Measurements from ENCODE around the gene HSD17B1. TPM values are rescaled to one million over a fixed set of nuclear protein-coding genes. Genes with fewer than 3 reads are reported as not detected.
A peak's percentile ranks its signal among the peaks of the same experiment; 100 is the strongest.

The HSD17B1 gene
- total RNA-seq, 2 experiments from 2014 or later, result 0.73 to 0.97 TPM

GRCh38 chr17:42518046-42518754 lies 34.5 kb upstream of the HSD17B1 start:
- CTCF ChIA-PET, result interaction anchor here (0.5 to 1.2 kb wide), 13 partner anchors 9 to 490 kb away, joined by 3 to 6 read pairs (median 3); partner anchors contain the start of gene CAVIN1
- Mint-ChIP-seq H3K4me3 (no peak overlapping the region), H3K4me1 (peaks cover 6% of the 10 kb centered on the region), H3K36me3 (ENCODE audit: low read depth) (no peaks in the 10 kb centered on the region), H3K27ac (no peak overlapping the region), H3K27me3 (peaks cover 4% of the 10 kb centered on the region), H3K9me3 (no peaks in the 10 kb centered on the region)
- POLR2A ChIA-PET, result interaction anchor here (0.7 kb wide), 1 partner anchor 96 kb away, joined by 3 read pairs; no protein-coding TSS in a partner anchor
- DNase-seq, result no peak

GRCh38 chr17:42518755-42519545 lies 33.8 kb upstream of the HSD17B1 start:
- H3K27me3 Mint-ChIP-seq, result peaks cover 4% of the 10 kb centered on the region
- peaks cover 6% of the 10 kb centered on the region for H3K4me1 Mint-ChIP-seq
- H3K4me3 Mint-ChIP-seq, result no peak overlapping the region
- no peak for DNase-seq
- ChIA-PET POLR2A (no interaction called here), CTCF (interaction anchor here (0.6 to 1.2 kb wide), 8 partner anchors 10 to 337 kb away, joined by 3 read pairs; no protein-coding TSS in a partner anchor)
- H3K9me3 Mint-ChIP-seq, result no peaks in the 10 kb centered on the region
- no peaks in the 10 kb centered on the region for H3K36me3 Mint-ChIP-seq (ENCODE audit: low read depth)
- H3K27ac Mint-ChIP-seq, result no peak overlapping the region

GRCh38 chr17:42519546-42520491 lies 32.9 kb upstream of the HSD17B1 start:
- ChIA-PET POLR2A (interaction anchor here (0.6 kb wide), 1 partner anchor 117 kb away, joined by 3 read pairs; no protein-coding TSS in a partner anchor), CTCF (interaction anchor here (0.6 to 2.0 kb wide), 15 partner anchors 8 to 338 kb away, joined by 3 to 7 read pairs (median 3); no protein-coding TSS in a partner anchor)
- H3K27ac Mint-ChIP-seq, result no peak overlapping the region
- no peaks in the 10 kb centered on the region for H3K36me3 Mint-ChIP-seq (ENCODE audit: low read depth)
- H3K27me3 Mint-ChIP-seq, result peaks cover 4% of the 10 kb centered on the region
- no peak overlapping the region for H3K4me3 Mint-ChIP-seq
- DNase-seq, result no peak
- peaks cover 7% of the 10 kb centered on the region for H3K4me1 Mint-ChIP-seq
- no peaks in the 10 kb centered on the region for H3K9me3 Mint-ChIP-seq

- H3K27me3 Mint-ChIP-seq, result peaks cover 7% of the 10 kb centered on the region
- peak; percentile 41 for DNase-seq
- H3K9me3 Mint-ChIP-seq, result no peaks in the 10 kb centered on the region
- ChIA-PET CTCF (interaction anchor here (0.6 to 2.0 kb wide), 8 partner anchors 9 to 224 kb away, joined by 3 to 7 read pairs (median 3); no protein-coding TSS in a partner anchor), POLR2A (no interaction called here)
- no peak overlapping the region for H3K27ac Mint-ChIP-seq
- no peaks in the 10 kb centered on the region for H3K36me3 Mint-ChIP-seq (ENCODE audit: low read depth)
- peaks cover 9% of the 10 kb centered on the region for H3K4me1 Mint-ChIP-seq
- no peak overlapping the region for H3K4me3 Mint-ChIP-seq
Observed at GRCh38 chr17:42520540-42520951, 32.2 kb upstream of the HSD17B1 start.

- Mint-ChIP-seq H3K27ac (no peak overlapping the region), H3K4me1 (peaks cover 9% of the 10 kb centered on the region), H3K36me3 (ENCODE audit: low read depth) (no peaks in the 10 kb centered on the region), H3K9me3 (no peaks in the 10 kb centered on the region), H3K4me3 (no peak overlapping the region), H3K27me3 (peaks cover 7% of the 10 kb centered on the region)
- DNase-seq, result no peak
- ChIA-PET POLR2A (no interaction called here), CTCF (interaction anchor here (0.7 to 2.0 kb wide), 5 partner anchors 9 to 207 kb away, joined by 3 to 7 read pairs (median 3); no protein-coding TSS in a partner anchor)
Observed at GRCh38 chr17:42521036-42521435, 31.7 kb upstream of the HSD17B1 start.

GRCh38 chr17:42521666-42522262 lies 31.0 kb upstream of the HSD17B1 start:
- Mint-ChIP-seq H3K27ac (no peak overlapping the region), H3K4me1 (peaks cover 9% of the 10 kb centered on the region), H3K36me3 (ENCODE audit: low read depth) (no peaks in the 10 kb centered on the region), H3K27me3 (peaks cover 7% of the 10 kb centered on the region), H3K9me3 (no peaks in the 10 kb centered on the region), H3K4me3 (no peak overlapping the region)
- CTCF ChIA-PET, result interaction anchor here (1.2 to 2.0 kb wide), 2 partner anchors 14 to 209 kb away, joined by 3 to 5 read pairs; no protein-coding TSS in a partner anchor
- DNase-seq, result no peak
- POLR2A ChIA-PET, result no interaction called here

- no peak overlapping the region for H3K4me3 Mint-ChIP-seq
- ChIA-PET CTCF (interaction anchor here (1.2 kb wide), 1 partner anchor 210 kb away, joined by 3 read pairs; no protein-coding TSS in a partner anchor), POLR2A (no interaction called here)
- DNase-seq, result no peak
- H3K36me3 Mint-ChIP-seq (ENCODE audit: low read depth), result no peaks in the 10 kb centered on the region
- peaks cover 7% of the 10 kb centered on the region for H3K27me3 Mint-ChIP-seq
- no peak overlapping the region for H3K27ac Mint-ChIP-seq
- H3K9me3 Mint-ChIP-seq, result no peaks in the 10 kb centered on the region
- H3K4me1 Mint-ChIP-seq, result peaks cover 9% of the 10 kb centered on the region
Observed at GRCh38 chr17:42522263-42522790, 30.4 kb upstream of the HSD17B1 start.

GRCh38 chr17:42522798-42523278 lies 29.9 kb upstream of the HSD17B1 start:
- Mint-ChIP-seq H3K4me1 (peaks cover 5% of the 10 kb centered on the region), H3K27me3 (peaks cover 7% of the 10 kb centered on the region), H3K9me3 (no peaks in the 10 kb centered on the region), H3K27ac (no peak overlapping the region), H3K4me3 (no peak overlapping the region), H3K36me3 (ENCODE audit: low read depth) (no peaks in the 10 kb centered on the region)
- ChIA-PET CTCF (interaction anchor here (0.6 to 1.2 kb wide), 2 partner anchors 10 to 210 kb away, joined by 3 read pairs; no protein-coding TSS in a partner anchor), POLR2A (no interaction called here)
- no peak for DNase-seq

GRCh38 chr17:42525221-42525620 lies 27.5 kb upstream of the HSD17B1 start:
- Mint-ChIP-seq H3K36me3 (ENCODE audit: low read depth) (no peaks in the 10 kb centered on the region), H3K27me3 (peaks cover 7% of the 10 kb centered on the region), H3K4me3 (no peak overlapping the region), H3K9me3 (no peaks in the 10 kb centered on the region), H3K4me1 (peaks cover 22% of the 10 kb centered on the region), H3K27ac (no peak overlapping the region)
- DNase-seq, result no peak
- CTCF ChIA-PET, result interaction anchor here (0.7 kb wide), 1 partner anchor 505 kb away, joined by 4 read pairs; the partner anchor contains the start of gene NKIRAS2
- POLR2A ChIA-PET, result no interaction called here

- H3K36me3 Mint-ChIP-seq (ENCODE audit: low read depth), result no peaks in the 10 kb centered on the region
- no peak overlapping the region for H3K27ac Mint-ChIP-seq
- H3K4me3 Mint-ChIP-seq, result no peak overlapping the region
- peaks cover 30% of the 10 kb centered on the region for H3K4me1 Mint-ChIP-seq
- no peaks in the 10 kb centered on the region for H3K9me3 Mint-ChIP-seq
- no peak for DNase-seq
- ChIA-PET POLR2A (no interaction called here), CTCF (interaction anchor here (1.0 to 1.8 kb wide), 2 partner anchors 10 to 98 kb away, joined by 3 to 11 read pairs; partner anchors contain the start of gene NAGLU)
- peaks cover 5% of the 10 kb centered on the region for H3K27me3 Mint-ChIP-seq
Observed at GRCh38 chr17:42526031-42526444, 26.7 kb upstream of the HSD17B1 start.

GRCh38 chr17:42527932-42528331 lies 24.8 kb upstream of the HSD17B1 start:
- no peak for DNase-seq
- no peaks in the 10 kb centered on the region for H3K9me3 Mint-ChIP-seq
- H3K36me3 Mint-ChIP-seq (ENCODE audit: low read depth), result no peaks in the 10 kb centered on the region
- no peak overlapping the region for H3K27ac Mint-ChIP-seq
- peaks cover 39% of the 10 kb centered on the region for H3K4me1 Mint-ChIP-seq
- H3K27me3 Mint-ChIP-seq, result peaks cover 3% of the 10 kb centered on the region
- CTCF ChIA-PET, result interaction anchor here (0.8 to 1.8 kb wide), 13 partner anchors 8 to 346 kb away, joined by 3 to 11 read pairs (median 4); partner anchors contain the start of genes CAVIN1 and NAGLU
- POLR2A ChIA-PET, result no interaction called here
- H3K4me3 Mint-ChIP-seq, result no peak overlapping the region
